Fibroblast of the aortic adventitia (primary cell): ENCODE measurements around the gene UHMK1. TPM values are rescaled to one million over a fixed set of nuclear protein-coding genes. Genes with fewer than 3 reads are reported as not detected.
A peak's percentile ranks its signal among the peaks of the same experiment; 100 is the strongest.

Source experiments
- DNase-seq: peaks from one replicate; pipeline ENCODE4 v3.0.0-alpha.2; 2010; ENCODE audit warnings: low read depth
- H3K4me3 ChIP-seq: 2 replicates; pipeline ENCODE4 v1.5.1; 2011; ENCODE audit warnings: low read depth, mild to moderate bottlenecking, control low read depth, low read length, moderate library complexity
- CTCF ChIP-seq: IDR thresholded peaks from 2 replicates; pipeline ENCODE4 v1.5.1; 2011; ENCODE audit warnings: mild to moderate bottlenecking, low read length, control low read depth, inconsistent platforms; ENCODE audit not compliant: insufficient read depth
- total RNA-seq: library from RNA; depleted of rRNA; stranded (reverse); fragments of >200 nt; gene quantifications from 2 replicates; pipeline ENCODE4 v1.2.3, GENCODE V29; 2012; ENCODE audit warnings: low replicate concordance

UHMK1 gene
- total RNA-seq, 1 donor = 74.3 TPM

GRCh38 chr1:162554258-162554657 is 56.6 kb downstream of the UHMK1 start:
- no peak for DNase-seq
- TF ChIP-seq CTCF = no peak
- H3K4me3 ChIP-seq = no peak overlapping the region

GRCh38 chr1:162557536-162557935 is 59.9 kb downstream of the UHMK1 start:
- no peak for DNase-seq
- no peak overlapping the region for H3K4me3 ChIP-seq
- no peak for TF ChIP-seq CTCF

- H3K4me3 ChIP-seq = peak overlapping the region; percentile 70
- TF ChIP-seq CTCF = no peak
- no peak for DNase-seq
Observed at GRCh38 chr1:162560303-162561036, 62.9 kb downstream of the UHMK1 start.

GRCh38 chr1:162561037-162561615 is 63.5 kb downstream of the UHMK1 start:
- peak overlapping the region; percentile 92 for H3K4me3 ChIP-seq
- TF ChIP-seq CTCF = no peak
- peak; percentile 95 for DNase-seq

GRCh38 chr1:162561616-162562469 is 64.2 kb downstream of the UHMK1 start, which contains the start of gene UAP1:
TSS of gene UAP1 (plus strand) at chr1:162561722. CDS start at chr1:162566069, 4,347 bp downstream.
- DNase-seq = no peak
- peak within 1 kb of the TSS; percentile 92 for H3K4me3 ChIP-seq

More at GRCh38 chr1:162561616-162562469, 64.2 kb downstream of the UHMK1 start, which contains the start of gene UAP1:
- TF ChIP-seq CTCF = no peak
